Calu3 (cell line): Measurements from ENCODE around the gene SOCS1. TPM values are rescaled to one million over a fixed set of nuclear protein-coding genes. Genes with fewer than 3 reads are reported as not detected.

Source experiments
- Bru-seq: library from RNA; stranded (reverse); fragments of 400-500 nt; gene quantifications from one replicate; lab custom pipeline; 2021; lab: Mats Ljungman, UMichigan
- BruChase-seq, 2 experiments: library from RNA; stranded (reverse); fragments of 400-500 nt; gene quantifications; one replicate each; lab custom pipeline; 2021; lab: Mats Ljungman, UMichigan
- BruUV-seq: library from RNA; stranded (reverse); fragments of 400-500 nt; replicated peaks from 2 replicates; lab custom pipeline; 2021; lab: Mats Ljungman, UMichigan
- CTCF ChIA-PET: fragments of 300-600 bp; sonication (Branson Sonifier 250); formaldehyde crosslinking; loops from one replicate; lab custom pipeline; 2022; ENCODE audit warnings: antibody characterized with exemption; lab: Charles Lee
- DNase-seq: peaks from one replicate; pipeline ENCODE4 v3.0.0; 2022
- H3K27ac Mint-ChIP-seq: one replicate; pipeline ENCODE4 v1.8.0; 2022; ENCODE audit warnings: mixed read lengths; ENCODE audit not compliant: unreplicated experiment
- H3K27me3 Mint-ChIP-seq: one replicate; pipeline ENCODE4 v1.8.0; 2022; ENCODE audit warnings: mixed read lengths; ENCODE audit not compliant: unreplicated experiment
- H3K36me3 Mint-ChIP-seq: one replicate; pipeline ENCODE4 v1.8.0; 2022; ENCODE audit warnings: mild to moderate bottlenecking, moderate library complexity, mixed read lengths; ENCODE audit not compliant: insufficient read depth, unreplicated experiment
- H3K4me1 Mint-ChIP-seq: one replicate; pipeline ENCODE4 v1.8.0; 2022; ENCODE audit warnings: mild to moderate bottlenecking, low read depth, mixed read lengths; ENCODE audit not compliant: unreplicated experiment
- H3K4me3 Mint-ChIP-seq: one replicate; pipeline ENCODE4 v1.8.0; 2022; ENCODE audit warnings: mild to moderate bottlenecking, low read depth, moderate library complexity, mixed read lengths; ENCODE audit not compliant: unreplicated experiment
- H3K9me3 Mint-ChIP-seq: one replicate; pipeline ENCODE4 v1.8.0; 2022; ENCODE audit warnings: low read depth, mixed read lengths; ENCODE audit not compliant: unreplicated experiment
- CTCF ChIP-seq: fragments of 200-600 bp; IDR thresholded peaks from one replicate; pipeline ENCODE4 v1.8.0; 2022; ENCODE audit warnings: antibody characterized with exemption; ENCODE audit not compliant: unreplicated experiment
- intact Hi-C: fragments of 100-400 bp; cut with micrococcal nuclease; formaldehyde crosslinking; loops from one replicate; pipeline ENCODE4 v1.10.0; 2022; ENCODE audit not compliant: unreplicated experiment
- long read RNA-seq: library from polyadenylated mRNA; stranded (forward); transcript quantifications from one replicate; pipeline ENCODE4 v2.0.0, GENCODE V29; 2022
- total RNA-seq: library from RNA; stranded (reverse); gene quantifications from 2 replicates; pipeline ENCODE4 v1.2.3, GENCODE V29; 2022

SOCS1 gene
- total RNA-seq (4.8 and 5.8 TPM in 2 replicates), Bru-seq, nascent RNA (percentile 47 among the genes with signal in this experiment), BruChase-seq, experiment 1, labeled RNA remaining after a 6-hour chase (percentile 44 among the genes with signal in this experiment), BruChase-seq, experiment 2, labeled RNA remaining after a 2-hour chase (percentile 32 among the genes with signal in this experiment)
- long read RNA-seq, transcript SOCS1-201 (2 exons, 1,225 nt): major isoform, 13 of 14 reads
- long read RNA-seq, partial matches to known transcripts: 0 of 14 reads
- long read RNA-seq, other reads (novel, unspliced or antisense): 0 of 14 reads

GRCh38 chr16:11255737-11256660 is at the start of gene SOCS1:
Gene SOCS1 (minus strand): TSS chr16:11256204. CDS start chr16:11255478, 726 bp downstream.
- H3K4me1 Mint-ChIP-seq: peaks cover 29% of the 10 kb centered on the region
- peak; percentile 98 for TF ChIP-seq CTCF
- intact Hi-C loops: loop anchor here (5.0 to 10.0 kb wide), 6 partner anchors 41 to 264 kb away; no protein-coding TSS in a partner anchor
- peak within 1 kb of the TSS; percentile 85 for H3K27ac Mint-ChIP-seq
- H3K4me3 Mint-ChIP-seq: peak within 1 kb of the TSS; percentile 92
- H3K36me3 Mint-ChIP-seq: peaks cover 37% of the 10 kb centered on the region
- TSS peak; percentile 86 for BruUV-seq
- CTCF ChIA-PET: interaction anchor here (0.6 to 5.4 kb wide), 24 partner anchors 17 to 298 kb away, joined by 3 to 34 read pairs (median 4); partner anchors contain the start of gene PRM3
- no peaks in the 10 kb centered on the region for H3K9me3 Mint-ChIP-seq
- H3K27me3 Mint-ChIP-seq: no peaks in the 10 kb centered on the region
- peak; percentile 96 for DNase-seq

GRCh38 chr16:11303405-11304138 is 47.6 kb upstream of the SOCS1 start:
- peak; percentile 63 for DNase-seq
- intact Hi-C loops: no loop called here
- Mint-ChIP-seq H3K27ac (no peak overlapping the region), H3K27me3 (peaks cover 7% of the 10 kb centered on the region), H3K4me1 (peaks cover 19% of the 10 kb centered on the region), H3K36me3 (peaks cover 5% of the 10 kb centered on the region), H3K9me3 (no peaks in the 10 kb centered on the region), H3K4me3 (peak overlapping the region; percentile 21)
- BruUV-seq: no TSS peak
- CTCF ChIA-PET: interaction anchor here (0.6 to 1.9 kb wide), 2 partner anchors 35 to 48 kb away, joined by 3 to 4 read pairs; partner anchors contain the start of gene SOCS1
- TF ChIP-seq CTCF: no peak

GRCh38 chr16:11302977-11303376 is 47.0 kb upstream of the SOCS1 start:
- TF ChIP-seq CTCF: no peak
- Mint-ChIP-seq H3K27ac (no peak overlapping the region), H3K27me3 (peaks cover 7% of the 10 kb centered on the region), H3K9me3 (no peaks in the 10 kb centered on the region), H3K4me3 (peak overlapping the region; percentile 21), H3K36me3 (peaks cover 5% of the 10 kb centered on the region), H3K4me1 (peaks cover 19% of the 10 kb centered on the region)
- CTCF ChIA-PET: interaction anchor here (1.9 kb wide), 1 partner anchor 47 kb away, joined by 4 read pairs; the partner anchor contains the start of gene SOCS1
- DNase-seq: no peak
- no TSS peak for BruUV-seq
- intact Hi-C loops: no loop called here
